Activated CD4-positive, alpha-beta memory T cell treated with anti-CD3 and anti-CD28 coated beads for 36 hours (primary cell): ENCODE measurements around the gene LCA5. TPM values are rescaled to one million over a fixed set of nuclear protein-coding genes. Genes with fewer than 3 reads are reported as not detected.
"Not testable (repeated sequence)": the region's sequence is repeated elsewhere in the genome, so short reads cannot be mapped to it uniquely, and the experiment has no call there.

Experiments used
- CTCF ChIA-PET: fragments of 350-600 bp; sonication (Branson Sonifier 250); formaldehyde crosslinking; loops from one replicate; lab custom pipeline; 2021; ENCODE audit warnings: antibody characterized with exemption, inconsistent platforms; lab: Charles Lee
- POLR2A ChIA-PET: fragments of 350-600 bp; sonication (Branson Sonifier 250); formaldehyde crosslinking; loops from one replicate; lab custom pipeline; 2021; ENCODE audit warnings: antibody characterized with exemption; lab: Charles Lee
- DNase-seq: peaks from one replicate; pipeline ENCODE4 v3.0.0-alpha.2; 2020
- H3K27ac Mint-ChIP-seq: one replicate; pipeline ENCODE4 v1.8.0; 2021; ENCODE audit warnings: mixed read lengths
- H3K27me3 Mint-ChIP-seq: one replicate; pipeline ENCODE4 v1.8.0; 2021; ENCODE audit warnings: mixed read lengths
- H3K36me3 Mint-ChIP-seq: one replicate; pipeline ENCODE4 v1.8.0; 2021; ENCODE audit warnings: mixed read lengths
- H3K4me1 Mint-ChIP-seq: one replicate; pipeline ENCODE4 v1.8.0; 2021; ENCODE audit warnings: low read depth, mixed read lengths
- H3K4me3 Mint-ChIP-seq: one replicate; pipeline ENCODE4 v1.8.0; 2021; ENCODE audit warnings: mild to moderate bottlenecking, mixed read lengths
- H3K9me3 Mint-ChIP-seq: one replicate; pipeline ENCODE4 v1.8.0; 2021; ENCODE audit warnings: mixed read lengths
- intact Hi-C: fragments of 100-400 bp; cut with micrococcal nuclease; formaldehyde crosslinking; loops from one replicate; pipeline ENCODE4 v1.15.1; 2023
- total RNA-seq, 2 experiments: library from RNA; stranded (reverse); gene quantifications; one replicate each; pipeline ENCODE4 v1.2.3, GENCODE V29; 2021

The LCA5 gene
- under 1 TPM; 0.15 to 0.21 TPM for total RNA-seq

DNA sequence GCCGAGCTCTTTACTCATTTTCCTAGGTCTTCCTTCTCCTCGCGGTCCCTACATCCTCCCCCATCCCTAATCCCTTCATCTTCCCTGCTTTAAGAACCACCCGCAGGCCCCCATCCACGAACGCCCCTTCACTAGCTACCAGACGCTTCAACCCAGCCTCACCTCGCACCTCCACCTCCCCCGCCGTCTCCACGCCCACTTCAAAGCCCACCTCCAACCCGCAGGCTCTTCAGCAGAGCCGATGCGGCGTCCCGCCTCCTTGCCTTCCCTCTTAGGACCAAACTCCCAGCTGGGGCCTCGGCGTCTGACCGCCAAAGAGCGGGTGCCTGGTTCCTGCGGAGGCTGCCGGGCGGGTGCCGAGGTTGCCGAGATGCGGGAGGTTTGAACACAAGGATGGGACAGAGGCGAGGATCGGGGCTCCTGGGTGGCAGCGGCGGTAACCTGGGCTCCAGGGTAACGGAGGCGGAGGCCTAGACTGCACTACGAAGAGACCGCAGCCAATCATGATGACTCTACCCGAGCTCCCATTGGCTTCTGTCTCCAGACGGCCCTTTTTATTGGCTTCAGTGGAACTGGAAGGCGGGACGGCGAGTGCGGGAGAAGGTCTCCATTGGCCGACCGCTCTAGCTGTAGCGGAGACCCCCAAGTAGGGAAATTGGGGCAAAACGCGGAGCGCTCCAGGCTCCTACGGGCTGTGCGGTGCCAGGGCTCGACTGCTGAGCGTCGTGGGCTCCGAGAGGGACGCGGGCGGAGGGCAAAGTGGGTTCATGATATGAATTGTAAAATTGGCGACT lies at the start of gene LCA5:
TSS of gene LCA5 (minus strand) at position 477 of the 794 bp plus-strand sequence. CDS start 18,536 bp downstream, outside the sequence.
- no peaks in the 10 kb centered on the region for H3K4me1 Mint-ChIP-seq
- ChIA-PET CTCF (interaction anchor here (0.9 to 1.2 kb wide), 2 partner anchors 241 to 417 kb away, joined by 3 read pairs; no protein-coding TSS in a partner anchor), POLR2A (no interaction called here)
- no peaks in the 10 kb centered on the region for H3K36me3 Mint-ChIP-seq
- no peak within 1 kb of the TSS for H3K4me3 Mint-ChIP-seq
- H3K9me3 Mint-ChIP-seq, result no peaks in the 10 kb centered on the region
- peaks cover 24% of the 10 kb centered on the region for H3K27me3 Mint-ChIP-seq
- intact Hi-C loops, result loop anchor here (2.0 to 5.0 kb wide), 2 partner anchors 302 to 670 kb away; partner anchors contain the start of genes HMGN3 and IRAK1BP1
- H3K27ac Mint-ChIP-seq, result no peak within 1 kb of the TSS
- DNase-seq, result peak; percentile 87

DNA sequence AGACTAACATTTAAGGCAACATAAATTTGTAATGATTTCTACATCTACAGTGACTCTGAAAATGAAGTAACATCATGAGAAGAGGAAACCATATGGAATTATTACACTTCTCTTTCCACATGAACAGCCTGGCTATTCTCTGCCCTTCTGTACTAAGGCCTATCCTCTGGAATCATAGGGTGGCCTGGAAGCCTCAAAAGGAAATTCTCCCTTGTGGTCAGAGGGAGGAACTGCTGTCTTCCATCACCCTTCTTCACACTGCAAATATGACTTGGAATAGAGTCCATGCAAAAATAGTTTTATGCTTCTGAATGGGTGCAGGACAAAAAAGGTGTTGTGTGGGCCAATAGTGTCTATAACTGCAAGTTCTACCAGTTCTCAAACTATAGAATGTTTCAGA lies 49.3 kb upstream of the LCA5 start:
- Mint-ChIP-seq H3K27me3 (no peaks in the 10 kb centered on the region), H3K36me3 (no peaks in the 10 kb centered on the region), H3K27ac (no peak overlapping the region), H3K9me3 (peaks cover 10% of the 10 kb centered on the region), H3K4me3 (no peak overlapping the region), H3K4me1 (no peaks in the 10 kb centered on the region)
- intact Hi-C loops, result no loop called here
- ChIA-PET POLR2A (no interaction called here), CTCF (no interaction called here)
- no peak for DNase-seq

DNA sequence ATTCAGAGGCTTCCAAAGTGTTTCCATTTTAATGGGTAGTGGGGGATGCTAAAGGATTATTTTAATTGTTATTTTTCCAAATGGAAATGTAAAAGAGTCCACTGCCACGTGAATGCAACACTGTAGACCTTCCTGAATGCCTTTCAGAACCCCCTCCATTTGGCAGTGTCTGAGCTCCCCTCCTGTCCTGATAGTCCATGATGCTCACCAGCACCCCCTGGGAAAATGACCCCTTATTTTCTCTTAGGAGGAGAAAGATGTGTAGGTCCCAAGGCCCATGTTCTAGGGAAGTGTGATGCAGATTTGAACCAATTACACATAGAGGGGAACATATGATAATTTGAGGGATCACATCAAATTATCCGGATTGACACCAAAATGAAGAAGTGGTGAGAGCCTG lies 47.1 kb upstream of the LCA5 start:
- POLR2A ChIA-PET, result no interaction called here
- H3K9me3 Mint-ChIP-seq, result peaks cover 23% of the 10 kb centered on the region
- intact Hi-C loops, result no loop called here
- no peaks in the 10 kb centered on the region for H3K4me1 Mint-ChIP-seq
- H3K36me3 Mint-ChIP-seq, result peaks cover 2% of the 10 kb centered on the region
- H3K27ac Mint-ChIP-seq, result no peak overlapping the region
- CTCF ChIA-PET, result no interaction called here
- no peaks in the 10 kb centered on the region for H3K27me3 Mint-ChIP-seq
- DNase-seq, result no peak
- no peak overlapping the region for H3K4me3 Mint-ChIP-seq

DNA sequence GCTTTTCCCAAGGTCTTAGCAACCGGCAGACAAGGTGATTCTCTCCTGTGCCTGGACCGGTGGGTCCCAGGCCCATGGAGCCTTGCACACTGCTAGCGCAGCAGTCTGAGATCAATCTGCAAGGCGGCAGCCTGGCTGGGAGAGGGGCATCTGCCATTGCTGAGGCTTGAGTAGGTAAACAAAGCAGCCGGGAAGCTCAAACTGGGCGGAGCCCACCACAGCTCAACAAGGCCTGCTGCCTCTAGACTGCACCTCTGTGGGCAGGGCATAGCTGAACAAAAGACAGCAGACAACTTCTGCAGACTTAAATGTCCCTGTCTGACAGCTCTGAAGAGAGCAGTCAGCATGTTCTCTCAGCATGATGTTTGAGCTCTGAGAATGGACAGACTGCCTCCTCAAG lies 40.7 kb upstream of the LCA5 start:
- CTCF ChIA-PET, result interaction anchor here (0.8 kb wide), 1 partner anchor 136 kb away, joined by 3 read pairs; no protein-coding TSS in a partner anchor
- H3K9me3 Mint-ChIP-seq, result peaks cover 20% of the 10 kb centered on the region
- POLR2A ChIA-PET, H3K27ac Mint-ChIP-seq, H3K36me3 Mint-ChIP-seq, H3K4me1 Mint-ChIP-seq, H3K4me3 Mint-ChIP-seq, DNase-seq, intact Hi-C loops, H3K27me3 Mint-ChIP-seq: not testable (repeated sequence)

DNA sequence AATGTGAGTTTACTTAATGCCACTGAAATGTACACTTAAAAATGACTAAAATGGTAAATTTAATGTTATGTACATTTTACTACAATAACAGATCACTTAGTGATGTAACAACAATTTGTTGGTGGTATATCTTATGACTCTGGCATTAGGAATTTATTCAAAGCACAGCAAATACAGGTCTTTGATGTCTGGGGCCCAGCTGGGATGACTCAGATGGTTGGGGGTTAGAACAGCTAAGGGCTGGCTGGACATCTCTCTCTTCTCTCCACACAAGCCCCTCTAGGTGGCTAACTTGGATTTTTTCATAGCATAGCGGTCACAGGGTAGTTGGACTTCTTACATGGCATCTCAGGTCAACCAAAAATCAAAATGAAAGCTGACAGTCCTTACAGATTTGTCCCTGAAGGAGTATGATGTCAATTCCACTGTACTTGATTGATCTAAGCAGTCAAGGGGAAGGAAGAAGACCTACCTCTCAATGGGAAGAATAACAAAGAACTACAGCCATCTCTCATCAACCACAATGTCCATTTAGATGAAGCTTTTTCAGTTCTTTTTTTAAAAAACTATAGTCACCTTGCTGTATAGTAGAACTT lies 37.5 kb upstream of the LCA5 start:
- ChIA-PET CTCF (no interaction called here), POLR2A (no interaction called here)
- Mint-ChIP-seq H3K4me3 (no peak overlapping the region), H3K27me3 (no peaks in the 10 kb centered on the region), H3K4me1 (no peaks in the 10 kb centered on the region), H3K36me3 (no peaks in the 10 kb centered on the region), H3K27ac (no peak overlapping the region), H3K9me3 (peaks cover 2% of the 10 kb centered on the region)
- DNase-seq, result no peak
- intact Hi-C loops, result no loop called here

DNA sequence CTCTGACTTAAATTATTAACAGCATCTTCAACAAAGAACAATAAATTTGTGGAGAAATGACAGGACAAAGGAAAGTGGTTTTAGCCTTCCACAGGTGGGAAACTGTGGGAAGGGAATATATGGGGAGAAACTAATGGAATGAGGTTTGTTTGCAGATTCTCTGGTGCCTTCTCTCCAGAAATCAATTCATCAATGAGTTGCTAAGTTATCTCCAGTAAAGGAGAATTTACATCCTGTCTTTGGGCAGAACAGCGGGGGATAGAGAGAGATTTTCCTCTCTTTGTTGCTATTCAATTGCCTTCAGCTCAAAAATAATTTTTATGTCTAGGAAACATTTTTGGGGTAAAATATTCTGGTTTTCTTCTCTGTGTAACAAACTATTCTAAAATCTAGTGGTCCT lies 36.9 kb upstream of the LCA5 start:
- intact Hi-C loops, result no loop called here
- H3K27me3 Mint-ChIP-seq, result no peaks in the 10 kb centered on the region
- H3K9me3 Mint-ChIP-seq, result no peaks in the 10 kb centered on the region
- H3K4me1 Mint-ChIP-seq, result no peaks in the 10 kb centered on the region
- DNase-seq, result no peak
- ChIA-PET CTCF (no interaction called here), POLR2A (no interaction called here)
- H3K27ac Mint-ChIP-seq, result no peak overlapping the region
- no peaks in the 10 kb centered on the region for H3K36me3 Mint-ChIP-seq
- H3K4me3 Mint-ChIP-seq, result no peak overlapping the region

DNA sequence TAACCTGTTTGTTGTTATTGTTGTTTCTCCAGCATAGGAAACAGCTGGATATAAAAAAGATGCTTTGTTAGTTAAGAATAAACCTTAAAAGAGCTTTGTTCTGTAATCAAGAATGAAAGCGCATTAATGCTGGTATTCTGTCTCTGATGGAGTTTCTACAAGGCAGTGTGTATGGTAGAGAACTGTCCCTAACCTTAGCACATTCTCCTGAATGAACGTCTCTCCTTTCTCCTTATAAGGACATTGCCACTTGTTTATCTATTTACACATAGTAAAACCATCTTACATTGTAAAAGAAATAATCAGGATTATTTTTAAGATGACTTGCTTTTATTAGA lies 33.8 kb upstream of the LCA5 start:
- Mint-ChIP-seq H3K9me3 (no peaks in the 10 kb centered on the region), H3K27me3 (no peaks in the 10 kb centered on the region), H3K36me3 (no peaks in the 10 kb centered on the region), H3K4me1 (no peaks in the 10 kb centered on the region), H3K27ac (no peak overlapping the region), H3K4me3 (no peak overlapping the region)
- ChIA-PET CTCF (interaction anchor here (0.9 to 2.0 kb wide), 10 partner anchors 13 to 297 kb away, joined by 3 to 10 read pairs (median 4); no protein-coding TSS in a partner anchor), POLR2A (no interaction called here)
- no peak for DNase-seq
- intact Hi-C loops, result no loop called here

DNA sequence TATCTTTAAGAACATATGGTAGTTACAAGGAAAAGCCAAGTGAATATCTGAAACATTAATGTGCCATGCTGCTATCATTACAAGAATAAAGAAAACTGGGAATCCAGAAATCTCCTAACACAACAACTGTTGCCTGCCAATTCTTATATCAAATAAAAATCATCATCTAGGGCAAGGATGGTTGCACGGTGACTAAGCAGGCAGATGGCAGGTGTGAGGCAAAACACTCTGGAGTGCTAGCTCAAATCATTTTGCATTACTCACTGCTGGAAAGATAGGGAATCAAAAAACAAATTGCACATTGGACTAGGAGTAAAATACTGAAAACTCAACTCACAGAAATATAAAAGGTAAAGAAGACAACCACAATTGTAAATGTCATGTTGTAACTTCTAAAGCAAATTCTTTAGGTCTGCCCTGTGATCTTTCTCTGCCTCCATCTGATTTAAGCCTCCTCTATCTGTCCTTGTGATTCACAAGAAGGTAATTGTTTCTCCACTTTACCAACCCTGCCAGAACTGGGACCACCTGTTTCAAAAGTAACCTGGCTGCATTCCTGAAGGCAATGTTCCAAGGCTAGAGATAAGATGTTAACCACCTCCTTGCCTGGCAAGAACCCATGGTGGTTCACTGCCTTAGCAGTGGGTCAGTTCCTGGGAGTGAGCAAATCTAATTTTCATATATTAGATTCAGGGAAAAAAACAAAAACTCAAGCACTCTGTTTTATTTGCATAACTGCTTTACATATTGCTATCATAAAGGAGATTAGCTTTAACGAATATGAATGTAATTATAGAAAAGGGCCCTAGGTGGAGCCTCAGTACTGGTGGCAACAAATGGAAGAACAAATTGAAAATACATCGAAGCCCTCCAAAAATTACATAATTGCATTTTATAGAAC lies 33.1 kb upstream of the LCA5 start:
- no peak overlapping the region for H3K4me3 Mint-ChIP-seq
- ChIA-PET CTCF (interaction anchor here (0.5 to 2.0 kb wide), 11 partner anchors 13 to 298 kb away, joined by 3 to 10 read pairs (median 4); no protein-coding TSS in a partner anchor), POLR2A (no interaction called here)
- peaks cover 1% of the 10 kb centered on the region for H3K27me3 Mint-ChIP-seq
- no peaks in the 10 kb centered on the region for H3K4me1 Mint-ChIP-seq
- intact Hi-C loops, result loop anchor here (1.0 kb wide), 4 partner anchors 102 to 298 kb away; no protein-coding TSS in a partner anchor
- no peak overlapping the region for H3K27ac Mint-ChIP-seq
- H3K36me3 Mint-ChIP-seq, result no peaks in the 10 kb centered on the region
- DNase-seq, result no peak
- no peaks in the 10 kb centered on the region for H3K9me3 Mint-ChIP-seq

DNA sequence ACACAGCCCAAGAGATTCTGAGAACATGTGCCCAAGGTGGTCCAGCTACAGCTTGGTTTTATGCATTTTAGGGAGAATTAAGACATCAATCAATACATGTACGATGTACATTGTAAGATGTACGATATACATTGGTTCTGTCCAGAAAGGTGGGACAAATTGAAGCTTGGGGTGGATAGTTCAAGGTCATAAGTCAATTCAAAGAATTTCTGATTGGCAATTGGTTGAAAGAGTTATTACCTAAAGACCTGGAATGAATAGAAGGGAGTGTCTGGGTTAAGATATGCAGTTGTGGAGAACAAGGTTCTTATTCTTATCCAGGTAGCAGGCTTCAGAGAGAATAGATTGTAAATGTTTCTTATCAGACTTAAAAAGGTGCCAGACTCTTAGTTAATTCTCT lies 31.8 kb upstream of the LCA5 start:
- POLR2A ChIA-PET, result no interaction called here
- Mint-ChIP-seq H3K27me3 (peaks cover 1% of the 10 kb centered on the region), H3K36me3 (no peaks in the 10 kb centered on the region), H3K4me3 (no peak overlapping the region), H3K27ac (no peak overlapping the region), H3K4me1 (no peaks in the 10 kb centered on the region), H3K9me3 (no peaks in the 10 kb centered on the region)
- CTCF ChIA-PET, result interaction anchor here (0.7 to 0.9 kb wide), 3 partner anchors 71 to 244 kb away, joined by 3 read pairs; no protein-coding TSS in a partner anchor
- DNase-seq, result no peak
- intact Hi-C loops, result no loop called here

DNA sequence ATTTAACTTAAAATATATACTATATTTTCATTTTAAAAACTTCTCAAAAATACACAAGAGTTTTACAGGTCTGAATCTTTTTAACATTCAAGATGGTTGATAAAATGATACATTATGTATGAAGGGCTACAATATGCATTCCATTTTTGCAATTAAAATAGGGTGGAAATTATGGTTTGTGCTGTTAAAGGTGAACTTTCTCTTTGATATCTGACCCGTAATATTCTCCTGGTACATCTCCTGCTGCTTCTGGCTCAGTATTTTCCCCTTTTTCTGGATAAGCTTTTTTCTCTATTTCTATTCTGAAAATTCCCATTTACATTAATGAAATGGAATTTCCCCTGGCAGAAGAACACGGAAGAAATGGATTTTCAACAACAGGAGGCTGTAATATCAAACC lies 27.4 kb upstream of the LCA5 start:
- H3K4me1 Mint-ChIP-seq, result no peaks in the 10 kb centered on the region
- DNase-seq, result no peak
- H3K36me3 Mint-ChIP-seq, result no peaks in the 10 kb centered on the region
- no peak overlapping the region for H3K27ac Mint-ChIP-seq
- POLR2A ChIA-PET, result no interaction called here
- H3K27me3 Mint-ChIP-seq, result peaks cover 1% of the 10 kb centered on the region
- intact Hi-C loops, result no loop called here
- CTCF ChIA-PET, result no interaction called here
- H3K9me3 Mint-ChIP-seq, result no peaks in the 10 kb centered on the region
- H3K4me3 Mint-ChIP-seq, result no peak overlapping the region

DNA sequence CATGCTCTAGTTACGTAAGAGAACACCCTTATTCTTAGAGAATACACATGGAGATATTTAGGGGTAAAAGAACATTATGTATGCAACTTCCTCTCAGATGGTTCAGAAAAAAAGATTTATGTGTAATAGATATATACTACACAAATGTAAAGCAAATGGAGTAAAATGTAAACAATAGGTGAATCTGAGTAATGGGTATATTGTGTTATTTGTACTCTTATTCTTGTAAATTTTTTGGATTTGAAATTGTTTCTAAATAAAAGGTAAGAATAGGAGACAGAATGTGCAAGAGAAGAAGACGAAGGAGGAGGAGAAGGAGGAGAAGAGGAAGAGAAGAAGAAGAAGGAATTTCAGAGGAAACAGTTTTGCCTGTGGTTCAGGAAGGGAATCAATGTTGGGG lies 22.5 kb upstream of the LCA5 start:
- no peaks in the 10 kb centered on the region for H3K4me1 Mint-ChIP-seq
- H3K27ac Mint-ChIP-seq, result no peak overlapping the region
- H3K9me3 Mint-ChIP-seq, result no peaks in the 10 kb centered on the region
- no peaks in the 10 kb centered on the region for H3K27me3 Mint-ChIP-seq
- intact Hi-C loops, result no loop called here
- H3K4me3 Mint-ChIP-seq, result no peak overlapping the region
- ChIA-PET CTCF (interaction anchor here (1.0 kb wide), 1 partner anchor 113 kb away, joined by 3 read pairs; no protein-coding TSS in a partner anchor), POLR2A (no interaction called here)
- H3K36me3 Mint-ChIP-seq, result no peaks in the 10 kb centered on the region
- no peak for DNase-seq
